ENCODE results near the gene ZNF418.

ZNF418 gene

GRCh38 chr19:57947419-57948134 is 12.4 kb upstream of the ZNF418 start, which contains the start of gene ZNF256 (continued):
- TF ChIP-seq ZNF645 (tag by site-specific recombination; IDR thresholded peaks at IDR 0.05) (no peak), ZNF394 (tag by site-specific recombination; IDR thresholded peaks at IDR 0.05; ENCODE audit: borderline replicate concordance) (0 out of 2 replicates have a peak, but pooled peaks have one; percentile 5), ZNF169 (tag by site-specific recombination; IDR thresholded peaks at IDR 0.05) (no peak), ZNF112 (tag by site-specific recombination; IDR thresholded peaks at IDR 0.05) (no peak), ZBTB26 (tag by site-specific recombination; optimal IDR thresholded peaks at IDR 0.05) (peak; percentile 48), ZSCAN30 (tag by site-specific recombination; IDR thresholded peaks at IDR 0.05) (no peak), SETDB1 (IDR thresholded peaks at IDR 0.05; ENCODE audit: insufficient read length, low read length) (peak; percentile 73), ZIC2 (tag by site-specific recombination; IDR thresholded peaks at IDR 0.05) (peak; percentile 70), HOXC10 (CRISPR knock-in tag; IDR thresholded peaks at IDR 0.05) (peak; percentile 95; the same call in 1 of the 2 replicates), ZNF670 (tag by site-specific recombination; IDR thresholded peaks at IDR 0.05; ENCODE audit: low read depth) (no peak), ZNF324 (tag by site-specific recombination; IDR thresholded peaks at IDR 0.05) (no peak), PBX3 (CRISPR knock-in tag; IDR thresholded peaks at IDR 0.05) (peak; percentile 87), KLF8 (tag by site-specific recombination; IDR thresholded peaks at IDR 0.05) (peak; percentile 86), ZNF623 (tag by site-specific recombination; IDR thresholded peaks at IDR 0.05) (no peak), SCRT2 (tag by site-specific recombination; IDR thresholded peaks at IDR 0.05) (0 out of 2 replicates have a peak, but pooled peaks have one; percentile 7), SP2 (tag by site-specific recombination; IDR thresholded peaks at IDR 0.05) (peak; percentile 90), ZBTB48 (tag by site-specific recombination; IDR thresholded peaks at IDR 0.05) (no peak), ZNF561 (tag by site-specific recombination; IDR thresholded peaks at IDR 0.05; ENCODE audit: borderline replicate concordance) (peak; percentile 98), ZNF280D (tag by site-specific recombination; IDR thresholded peaks at IDR 0.05) (0 out of 2 replicates have a peak, but pooled peaks have one; percentile 13), ZNF677 (tag by site-specific recombination; IDR thresholded peaks at IDR 0.05) (no peak), ZFHX2 (tag by site-specific recombination; conservative IDR thresholded peaks at IDR 0.05) (0 out of 2 replicates have a peak, but pooled peaks have one; percentile 21), KLF10 (tag by site-specific recombination; IDR thresholded peaks at IDR 0.05) (no peak; the same call in 1 of the 2 replicates), KLF9 (tag by site-specific recombination; IDR thresholded peaks at IDR 0.05; ENCODE audit: low read depth) (no peak; the same call in 1 of the 2 replicates), CTCF (tag by site-specific recombination; IDR thresholded peaks at IDR 0.05) (peak; percentile 87), EGR2 (tag by site-specific recombination; IDR thresholded peaks at IDR 0.05; ENCODE audit: low read depth) (no peak), ZNF366 (tag by site-specific recombination; conservative IDR thresholded peaks at IDR 0.05) (no peak), ZNF391 (tag by site-specific recombination; IDR thresholded peaks at IDR 0.05; ENCODE audit: borderline replicate concordance, low read depth) (no peak), ZBTB11 (tag by site-specific recombination; conservative IDR thresholded peaks at IDR 0.05; ENCODE audit: low read depth) (peak; percentile 86)
